ENCODE data around the gene ADAM29.
"Not testable (repeated sequence)": the region's sequence is repeated elsewhere in the genome, so short reads cannot be mapped to it uniquely, and the experiment has no call there.

The ADAM29 gene

GRCh38 chr4:174918058-174918457 lies at the start of gene ADAM29:
Gene ADAM29 (plus strand): TSS chr4:174918358. CDS start chr4:174975526, 57,168 bp downstream.
- DNase-seq, result no peak

- DNase-seq, result no peak
These were observed 48.8 kb upstream of the ADAM29 start for GRCh38 chr4:174869339-174869738.

GRCh38 chr4:174870311-174870710 lies 47.8 kb upstream of the ADAM29 start:
- DNase-seq, result no peak

- DNase-seq, result no peak
These were observed 46.8 kb upstream of the ADAM29 start for GRCh38 chr4:174871407-174871806.

GRCh38 chr4:174873146-174873545 lies 45.0 kb upstream of the ADAM29 start:
- DNase-seq, result not testable (repeated sequence)

GRCh38 chr4:174873931-174874330 lies 44.2 kb upstream of the ADAM29 start:
- no peak for DNase-seq

GRCh38 chr4:174874898-174875297 lies 43.3 kb upstream of the ADAM29 start:
- DNase-seq, result no peak

GRCh38 chr4:174880001-174880400 lies 38.2 kb upstream of the ADAM29 start:
- DNase-seq, result no peak

- DNase-seq, result no peak
These were observed 35.7 kb upstream of the ADAM29 start for GRCh38 chr4:174882317-174882992.

GRCh38 chr4:174907508-174907907 lies 10.7 kb upstream of the ADAM29 start:
- no peak for DNase-seq

GRCh38 chr4:174910271-174910670 lies 7.9 kb upstream of the ADAM29 start:
- no peak for DNase-seq

GRCh38 chr4:174912919-174913543 lies 5.1 kb upstream of the ADAM29 start:
- DNase-seq, result no peak

GRCh38 chr4:174919886-174920423 lies 1.8 kb downstream of the ADAM29 start:
- no peak for DNase-seq

GRCh38 chr4:174926958-174927357 lies 8.8 kb downstream of the ADAM29 start:
- DNase-seq, result no peak

- DNase-seq, result no peak
These were observed 10.0 kb downstream of the ADAM29 start for GRCh38 chr4:174928174-174928573.

GRCh38 chr4:174928575-174929253 lies 10.6 kb downstream of the ADAM29 start:
- DNase-seq, result no peak

GRCh38 chr4:174929346-174929745 lies 11.2 kb downstream of the ADAM29 start:
- DNase-seq, result no peak

- no peak for DNase-seq
These were observed 12.7 kb downstream of the ADAM29 start for GRCh38 chr4:174930895-174931294.

- no peak for DNase-seq
These were observed 14.9 kb downstream of the ADAM29 start for GRCh38 chr4:174933083-174933482.

GRCh38 chr4:174934360-174934759 lies 16.2 kb downstream of the ADAM29 start:
- DNase-seq, result no peak

- DNase-seq, result no peak
These were observed 17.4 kb downstream of the ADAM29 start for GRCh38 chr4:174935607-174936006.

GRCh38 chr4:174940002-174940401 lies 21.8 kb downstream of the ADAM29 start:
- no peak for DNase-seq

- DNase-seq, result no peak
These were observed 28.1 kb downstream of the ADAM29 start for GRCh38 chr4:174946246-174946645.

- DNase-seq, result no peak
These were observed 30.7 kb downstream of the ADAM29 start for GRCh38 chr4:174948826-174949225.

Data from NCI-H146 (cell line).